Subcutaneous abdominal adipose tissue (tissue), 5 donors: ENCODE measurements around the gene UVSSA.

Source experiments
- H3K27ac ChIP-seq: one replicate; pipeline ENCODE4 v1.7.0; 2013; ENCODE audit warnings: low read depth, mild to moderate bottlenecking, inconsistent platforms, low read length, moderate library complexity
- H3K27me3 ChIP-seq, 5 donors: one replicate each; pipeline ENCODE4 v1.7.0; 2013; ENCODE audit warnings: low read length in 5 of 5, inconsistent platforms in 1 of 5; ENCODE audit not compliant: control insufficient read depth in 5 of 5, insufficient read depth in 4 of 5
- H3K36me3 ChIP-seq, 5 donors: one replicate each; pipeline ENCODE4 v1.7.0; 2013; ENCODE audit warnings: low read length in 5 of 5; ENCODE audit not compliant: control insufficient read depth in 5 of 5, insufficient read depth in 5 of 5
- H3K4me1 ChIP-seq, 5 donors: one replicate each; pipeline ENCODE4 v1.7.0; 2013; ENCODE audit warnings: low read length in 5 of 5, mild to moderate bottlenecking in 3 of 5, moderate library complexity in 1 of 5; ENCODE audit not compliant: control insufficient read depth in 5 of 5, insufficient read depth in 5 of 5
- H3K4me3 ChIP-seq, 5 donors: one replicate each; pipeline ENCODE4 v1.7.0; 2013; ENCODE audit warnings: low read length in 5 of 5, low read depth in 1 of 5
- H3K9ac ChIP-seq, 5 donors: one replicate each; pipeline ENCODE4 v1.7.0; 2013; ENCODE audit warnings: low read length in 5 of 5, mild to moderate bottlenecking in 4 of 5, moderate library complexity in 3 of 5
- H3K9me3 ChIP-seq, 5 donors: one replicate each; pipeline ENCODE4 v1.7.0; 2013; ENCODE audit warnings: low read length in 5 of 5; ENCODE audit not compliant: control insufficient read depth in 5 of 5
- donor health status: healthy.
- donor health status: healthy.
- donor health status: healthy.
- donor health status: healthy.
- donor health status: healthy.

Gene UVSSA

DNA sequence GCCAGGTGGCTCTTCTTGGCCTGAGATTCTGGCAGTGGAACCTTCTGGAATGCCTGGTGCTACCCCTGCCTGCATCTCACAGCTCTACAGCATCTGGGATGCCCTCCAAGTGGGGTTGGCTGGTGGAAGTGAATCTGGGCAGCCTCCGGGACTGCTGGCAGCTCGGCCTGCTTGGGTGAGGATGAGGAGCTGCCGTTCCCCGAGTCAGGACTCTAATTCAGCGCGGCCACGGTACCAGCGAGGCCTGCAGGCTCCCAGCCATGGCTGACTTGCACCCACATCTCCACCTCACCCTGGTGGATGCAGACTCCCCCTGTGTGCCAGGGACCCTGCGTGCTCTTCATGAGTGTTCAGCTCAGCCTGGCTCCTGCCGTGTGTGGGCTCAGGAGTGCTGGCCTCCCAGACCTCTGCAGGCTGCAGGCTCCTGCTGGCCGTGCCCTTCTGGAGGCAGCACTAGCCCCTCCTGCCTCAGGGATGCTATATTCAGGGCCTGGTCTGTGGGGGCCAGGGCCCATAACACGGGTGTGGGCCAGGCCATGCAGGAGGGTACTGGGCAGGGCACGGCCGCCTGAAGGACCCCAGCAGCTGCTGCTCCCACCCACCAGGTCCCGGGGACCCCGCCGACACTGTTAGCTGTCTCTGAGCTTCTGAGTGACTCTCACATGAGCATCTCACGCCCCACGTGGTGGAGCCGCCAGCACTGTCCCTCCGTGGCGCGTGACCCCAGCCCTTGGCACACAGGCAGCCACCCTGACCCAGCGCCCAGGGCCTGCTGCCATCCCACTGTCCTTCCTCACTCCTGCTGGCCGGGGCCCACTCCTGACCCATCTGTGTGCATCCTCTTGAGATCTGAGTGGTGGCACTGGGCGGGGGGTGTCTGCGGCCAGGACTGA is 10.6 kb downstream of the UVSSA start:
- H3K4me3 ChIP-seq = no peak overlapping the region
- no peak overlapping the region for H3K9ac ChIP-seq
- peaks cover 0 to 80% (median 54%) of the 10 kb centered on the region in 5 donors for H3K36me3 ChIP-seq
- no peaks in the 10 kb centered on the region for H3K9me3 ChIP-seq
- no peaks in the 10 kb centered on the region for H3K27me3 ChIP-seq
- H3K4me1 ChIP-seq = peaks cover 0 to 9% (median 0%) of the 10 kb centered on the region in 5 donors
- no peak overlapping the region for H3K27ac ChIP-seq

- Histone ChIP-seq H3K4me3 (no peak overlapping the region), H3K27me3 (no peaks in the 10 kb centered on the region), H3K4me1 (peaks cover 0 to 9% (median 0%) of the 10 kb centered on the region in 5 donors), H3K9ac (no peak overlapping the region), H3K27ac (no peak overlapping the region), H3K36me3 (peaks cover 0 to 75% (median 51%) of the 10 kb centered on the region in 5 donors), H3K9me3 (no peaks in the 10 kb centered on the region)
Measured at GRCh38 chr4:1358421-1359143, 11.6 kb downstream of the UVSSA start.

GRCh38 chr4:1359144-1359501 is 12.1 kb downstream of the UVSSA start:
- Histone ChIP-seq H3K36me3 (peaks cover 0 to 74% (median 50%) of the 10 kb centered on the region in 5 donors), H3K4me1 (peaks cover 0 to 9% (median 0%) of the 10 kb centered on the region in 5 donors), H3K27me3 (no peaks in the 10 kb centered on the region), H3K9me3 (no peaks in the 10 kb centered on the region), H3K27ac (no peak overlapping the region), H3K9ac (no peak overlapping the region), H3K4me3 (no peak overlapping the region)

DNA sequence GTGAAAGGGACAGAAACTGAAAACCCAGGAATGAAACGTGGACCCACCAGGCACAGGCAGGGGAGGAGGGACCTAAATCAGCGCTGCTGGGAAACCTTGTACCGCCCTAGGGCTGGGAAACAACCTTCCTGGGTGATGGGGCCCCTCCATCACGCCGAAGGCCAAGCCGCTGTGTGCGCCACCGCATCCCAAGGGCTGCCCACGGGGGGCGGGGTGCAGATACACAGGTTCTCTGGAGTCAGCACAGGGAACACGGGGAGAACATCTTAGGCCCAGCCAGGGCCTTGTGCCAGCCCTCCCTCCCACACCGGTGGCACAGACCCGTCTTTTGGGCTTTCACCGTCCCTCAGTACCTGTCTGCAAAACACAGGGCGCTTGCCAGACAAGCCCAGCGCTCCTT is 13.0 kb downstream of the UVSSA start:
- peak overlapping the region in 1 of 5 donors; percentile 44 for H3K9ac ChIP-seq
- no peak overlapping the region for H3K27ac ChIP-seq
- H3K36me3 ChIP-seq = peaks cover 0 to 72% (median 44%) of the 10 kb centered on the region in 5 donors
- H3K9me3 ChIP-seq = no peaks in the 10 kb centered on the region
- H3K4me1 ChIP-seq = peaks cover 0 to 9% (median 0%) of the 10 kb centered on the region in 5 donors
- H3K27me3 ChIP-seq = no peaks in the 10 kb centered on the region
- H3K4me3 ChIP-seq = no peak overlapping the region

DNA sequence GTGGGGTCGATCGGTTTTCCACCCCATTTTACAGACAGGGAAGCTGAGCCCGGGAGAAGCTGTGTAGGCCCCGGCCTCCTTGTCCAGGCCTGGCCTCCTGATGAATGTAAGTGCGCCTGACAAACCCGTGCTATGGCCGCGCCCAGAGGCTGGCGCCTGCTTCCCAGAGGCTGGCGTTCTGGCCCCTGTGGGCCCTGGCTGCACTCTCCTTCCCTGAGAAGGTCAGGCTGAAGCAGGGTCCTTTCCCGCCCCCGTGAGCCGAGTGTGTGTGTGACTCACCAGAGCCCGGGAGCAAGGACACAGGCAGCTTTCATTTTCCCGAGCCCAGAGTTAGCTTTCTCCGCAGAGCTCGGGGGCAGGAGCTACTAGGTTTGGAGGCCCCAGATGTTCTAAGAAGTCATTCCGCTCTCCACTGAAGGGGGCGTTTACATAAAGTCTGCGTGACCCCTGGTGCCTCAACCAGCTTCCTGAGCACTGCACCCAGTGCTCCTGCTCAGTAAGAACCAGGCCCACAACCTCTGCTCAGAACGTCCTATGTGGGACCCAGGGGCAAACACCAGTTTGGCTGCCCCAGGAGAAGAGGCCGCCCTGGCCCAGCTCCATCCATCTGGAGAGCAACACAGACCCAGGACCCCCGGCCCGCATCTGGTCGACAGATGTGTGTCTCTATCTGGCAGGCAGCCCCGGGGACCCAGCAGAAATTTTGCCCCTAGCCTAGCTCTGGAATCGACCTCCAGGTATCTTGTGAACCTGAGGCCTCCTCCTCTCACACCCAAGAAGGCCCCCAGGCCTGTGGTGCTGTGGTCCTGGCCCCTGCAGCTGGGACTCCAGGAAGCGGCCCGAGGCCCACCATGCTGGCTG is 13.6 kb downstream of the UVSSA start:
- no peak overlapping the region for H3K27ac ChIP-seq

GRCh38 chr4:1361431-1361830 is 14.4 kb downstream of the UVSSA start:
- Histone ChIP-seq H3K4me1 (peaks cover 0 to 9% (median 0%) of the 10 kb centered on the region in 5 donors), H3K27ac (no peak overlapping the region), H3K27me3 (no peaks in the 10 kb centered on the region), H3K36me3 (peaks cover 0 to 75% (median 34%) of the 10 kb centered on the region in 5 donors), H3K9me3 (no peaks in the 10 kb centered on the region), H3K4me3 (no peak overlapping the region), H3K9ac (no peak overlapping the region)

More for the DNA sequence above, 13.6 kb downstream of the UVSSA start:
- Histone ChIP-seq H3K9me3 (no peaks in the 10 kb centered on the region), H3K4me1 (peaks cover 0 to 9% (median 0%) of the 10 kb centered on the region in 5 donors), H3K27me3 (no peaks in the 10 kb centered on the region), H3K9ac (peak overlapping the region in 1 of 5 donors; percentile 44), H3K36me3 (peaks cover 0 to 70% (median 37%) of the 10 kb centered on the region in 5 donors), H3K4me3 (no peak overlapping the region)

DNA sequence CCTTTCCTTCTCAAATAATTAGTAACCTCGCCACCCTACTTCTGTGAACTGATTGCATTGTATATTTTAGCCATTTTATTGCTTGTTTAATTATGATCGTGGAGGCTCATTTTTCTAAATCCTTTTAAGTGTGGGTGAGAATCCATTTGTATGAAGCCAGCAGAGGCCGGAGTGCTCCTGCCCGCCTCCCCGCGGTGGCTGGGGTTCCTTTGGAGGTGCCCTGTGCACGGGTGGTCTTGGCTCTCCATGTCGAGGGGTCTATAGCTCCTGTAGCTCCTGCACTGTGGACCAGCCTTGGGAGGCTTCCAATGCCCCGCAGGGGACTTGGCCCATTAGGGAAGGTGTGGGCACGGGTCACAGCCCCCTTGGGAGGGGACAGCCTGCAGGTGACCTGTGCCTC is 15.0 kb downstream of the UVSSA start:
- Histone ChIP-seq H3K4me3 (no peak overlapping the region), H3K27ac (no peak overlapping the region), H3K9me3 (no peaks in the 10 kb centered on the region), H3K27me3 (no peaks in the 10 kb centered on the region), H3K4me1 (peaks cover 0 to 9% (median 0%) of the 10 kb centered on the region in 5 donors), H3K36me3 (peaks cover 0 to 77% (median 36%) of the 10 kb centered on the region in 5 donors), H3K9ac (no peak overlapping the region)

- H3K4me1 ChIP-seq = peaks cover 0 to 9% (median 0%) of the 10 kb centered on the region in 5 donors
- H3K27ac ChIP-seq = no peak overlapping the region
- H3K27me3 ChIP-seq = no peaks in the 10 kb centered on the region
- no peak overlapping the region for H3K4me3 ChIP-seq
- H3K9ac ChIP-seq = no peak overlapping the region
- peaks cover 0 to 76% (median 34%) of the 10 kb centered on the region in 5 donors for H3K36me3 ChIP-seq
- H3K9me3 ChIP-seq = no peaks in the 10 kb centered on the region
Measured at GRCh38 chr4:1362521-1362920, 15.5 kb downstream of the UVSSA start.

GRCh38 chr4:1363513-1363912 is 16.5 kb downstream of the UVSSA start:
- Histone ChIP-seq H3K9me3 (no peaks in the 10 kb centered on the region), H3K27ac (no peak overlapping the region), H3K9ac (no peak overlapping the region), H3K36me3 (peaks cover 0 to 76% (median 37%) of the 10 kb centered on the region in 5 donors), H3K4me1 (peaks cover 0 to 9% (median 0%) of the 10 kb centered on the region in 5 donors), H3K27me3 (no peaks in the 10 kb centered on the region), H3K4me3 (no peak overlapping the region)
